GM19238 (cell line): ENCODE measurements around the gene ZNF512B.
"Not testable (repeated sequence)": the region's sequence is repeated elsewhere in the genome, so short reads cannot be mapped to it uniquely, and the experiment has no call there.

ENCODE experiments used
- DNase-seq: peaks from one replicate; pipeline ENCODE4 v3.0.0; 2011; ENCODE audit warnings: low spot score; ENCODE audit not compliant: insufficient read length

ZNF512B gene, protein sequence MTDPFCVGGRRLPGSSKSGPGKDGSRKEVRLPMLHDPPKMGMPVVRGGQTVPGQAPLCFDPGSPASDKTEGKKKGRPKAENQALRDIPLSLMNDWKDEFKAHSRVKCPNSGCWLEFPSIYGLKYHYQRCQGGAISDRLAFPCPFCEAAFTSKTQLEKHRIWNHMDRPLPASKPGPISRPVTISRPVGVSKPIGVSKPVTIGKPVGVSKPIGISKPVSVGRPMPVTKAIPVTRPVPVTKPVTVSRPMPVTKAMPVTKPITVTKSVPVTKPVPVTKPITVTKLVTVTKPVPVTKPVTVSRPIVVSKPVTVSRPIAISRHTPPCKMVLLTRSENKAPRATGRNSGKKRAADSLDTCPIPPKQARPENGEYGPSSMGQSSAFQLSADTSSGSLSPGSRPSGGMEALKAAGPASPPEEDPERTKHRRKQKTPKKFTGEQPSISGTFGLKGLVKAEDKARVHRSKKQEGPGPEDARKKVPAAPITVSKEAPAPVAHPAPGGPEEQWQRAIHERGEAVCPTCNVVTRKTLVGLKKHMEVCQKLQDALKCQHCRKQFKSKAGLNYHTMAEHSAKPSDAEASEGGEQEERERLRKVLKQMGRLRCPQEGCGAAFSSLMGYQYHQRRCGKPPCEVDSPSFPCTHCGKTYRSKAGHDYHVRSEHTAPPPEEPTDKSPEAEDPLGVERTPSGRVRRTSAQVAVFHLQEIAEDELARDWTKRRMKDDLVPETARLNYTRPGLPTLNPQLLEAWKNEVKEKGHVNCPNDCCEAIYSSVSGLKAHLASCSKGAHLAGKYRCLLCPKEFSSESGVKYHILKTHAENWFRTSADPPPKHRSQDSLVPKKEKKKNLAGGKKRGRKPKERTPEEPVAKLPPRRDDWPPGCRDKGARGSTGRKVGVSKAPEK

GRCh38 chr20:63969838-63970713 is at the start of gene ZNF512B:
TSS of gene ZNF512B (minus strand) at chr20:63969930. CDS start at chr20:63967950, 1,980 bp downstream.
- peak; percentile 83 for DNase-seq

- no peak for DNase-seq
Measured at GRCh38 chr20:64015635-64016034, 45.9 kb upstream of the ZNF512B start.

- DNase-seq, result not testable (repeated sequence)
Measured at GRCh38 chr20:64012385-64013154, 42.8 kb upstream of the ZNF512B start.

GRCh38 chr20:64011366-64011779 is 41.6 kb upstream of the ZNF512B start:
- no peak for DNase-seq

DNA sequence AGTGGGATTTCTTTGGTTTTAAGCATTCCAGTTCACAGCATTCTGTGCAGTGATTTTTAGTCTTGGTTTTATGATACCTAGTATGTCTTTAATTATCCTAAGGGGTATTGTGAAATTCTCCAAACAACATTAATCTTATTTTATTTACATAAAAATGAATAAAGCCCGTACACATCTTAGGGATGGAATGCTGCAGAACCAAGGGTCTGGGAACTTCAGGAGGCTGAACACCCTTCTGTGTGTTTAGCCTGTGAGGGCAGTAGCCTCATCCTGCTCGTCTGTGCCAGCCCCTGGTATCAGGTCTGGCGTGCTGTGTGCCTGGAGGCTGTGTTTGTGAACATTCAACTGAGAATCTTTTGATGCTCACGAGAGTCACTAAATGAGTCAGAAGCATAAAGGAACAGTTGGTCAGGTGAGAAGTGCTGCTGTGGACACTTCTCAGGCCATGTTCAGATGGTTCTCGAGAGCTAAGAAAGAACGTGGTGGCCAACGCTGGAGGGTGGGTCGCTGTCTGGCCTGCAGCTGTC is 41.0 kb upstream of the ZNF512B start:
- no peak for DNase-seq

- no peak for DNase-seq
Measured at GRCh38 chr20:64009811-64010387, 40.2 kb upstream of the ZNF512B start.

GRCh38 chr20:64006902-64007301 is 37.2 kb upstream of the ZNF512B start:
- DNase-seq, result no peak

DNA sequence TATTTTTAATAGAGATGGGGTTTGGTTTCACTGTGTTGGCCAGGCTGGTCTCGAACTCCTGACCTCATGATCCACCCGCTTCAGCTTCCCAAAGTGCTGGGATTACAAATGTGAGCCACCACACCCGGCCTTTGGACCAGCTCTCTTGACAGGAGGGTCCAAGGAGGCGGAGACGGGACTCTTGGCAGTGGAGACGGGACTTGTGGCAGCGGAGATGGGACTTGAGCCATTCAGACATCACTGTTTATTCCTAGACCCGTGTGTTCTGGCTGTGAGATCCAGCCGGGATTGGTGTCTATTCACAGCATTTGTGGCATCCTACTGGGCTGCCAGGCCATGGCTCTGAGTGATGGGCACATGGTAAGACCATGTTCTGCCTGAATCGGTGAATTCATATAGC is 36.8 kb upstream of the ZNF512B start:
- DNase-seq, result no peak

DNA sequence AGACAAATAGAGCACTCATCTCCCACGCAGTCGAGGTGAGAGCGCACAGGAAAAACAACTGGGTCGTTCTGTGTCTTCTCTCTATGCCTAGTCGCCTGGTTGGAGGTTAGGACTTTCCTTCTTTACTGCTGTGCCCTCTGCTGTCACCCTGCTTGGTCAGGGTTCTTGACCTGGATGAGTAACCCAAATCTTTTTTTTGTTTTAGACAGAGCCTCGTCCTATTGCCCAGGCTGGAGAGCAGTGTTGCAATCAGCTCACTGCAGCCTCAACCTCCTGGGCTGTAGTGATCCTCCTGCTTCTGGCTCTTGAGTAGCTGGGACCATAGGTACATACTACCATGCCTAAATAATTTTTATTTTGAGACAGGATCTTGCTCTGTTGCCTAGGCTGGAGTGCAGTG is 35.7 kb upstream of the ZNF512B start:
- DNase-seq, result no peak

- no peak for DNase-seq
Measured at GRCh38 chr20:64003960-64004725, 34.4 kb upstream of the ZNF512B start.

DNA sequence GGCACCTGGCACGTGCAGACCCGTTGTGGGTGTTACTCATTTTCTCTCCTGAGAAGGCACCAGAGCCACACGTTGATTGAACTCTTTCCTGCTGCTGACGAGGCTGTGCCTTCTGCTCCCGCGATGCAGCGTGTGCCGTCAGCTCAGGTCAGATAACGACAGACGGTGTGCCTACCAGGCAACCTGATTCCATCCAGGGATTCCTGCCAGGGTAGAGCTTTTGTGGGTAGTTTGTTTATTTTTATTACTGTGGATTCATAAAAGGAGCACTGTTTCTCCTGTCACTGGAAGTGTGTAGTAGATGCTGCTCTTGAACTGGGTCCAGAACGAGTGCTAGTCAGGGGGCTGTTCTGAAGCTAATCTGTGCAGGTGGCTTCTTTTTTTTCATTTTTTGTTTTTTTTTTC is 31.9 kb upstream of the ZNF512B start:
- DNase-seq, result no peak

GRCh38 chr20:64000906-64001305 is 31.2 kb upstream of the ZNF512B start:
- DNase-seq, result no peak

GRCh38 chr20:63982937-63983336 is 13.2 kb upstream of the ZNF512B start:
- DNase-seq, result no peak

DNA sequence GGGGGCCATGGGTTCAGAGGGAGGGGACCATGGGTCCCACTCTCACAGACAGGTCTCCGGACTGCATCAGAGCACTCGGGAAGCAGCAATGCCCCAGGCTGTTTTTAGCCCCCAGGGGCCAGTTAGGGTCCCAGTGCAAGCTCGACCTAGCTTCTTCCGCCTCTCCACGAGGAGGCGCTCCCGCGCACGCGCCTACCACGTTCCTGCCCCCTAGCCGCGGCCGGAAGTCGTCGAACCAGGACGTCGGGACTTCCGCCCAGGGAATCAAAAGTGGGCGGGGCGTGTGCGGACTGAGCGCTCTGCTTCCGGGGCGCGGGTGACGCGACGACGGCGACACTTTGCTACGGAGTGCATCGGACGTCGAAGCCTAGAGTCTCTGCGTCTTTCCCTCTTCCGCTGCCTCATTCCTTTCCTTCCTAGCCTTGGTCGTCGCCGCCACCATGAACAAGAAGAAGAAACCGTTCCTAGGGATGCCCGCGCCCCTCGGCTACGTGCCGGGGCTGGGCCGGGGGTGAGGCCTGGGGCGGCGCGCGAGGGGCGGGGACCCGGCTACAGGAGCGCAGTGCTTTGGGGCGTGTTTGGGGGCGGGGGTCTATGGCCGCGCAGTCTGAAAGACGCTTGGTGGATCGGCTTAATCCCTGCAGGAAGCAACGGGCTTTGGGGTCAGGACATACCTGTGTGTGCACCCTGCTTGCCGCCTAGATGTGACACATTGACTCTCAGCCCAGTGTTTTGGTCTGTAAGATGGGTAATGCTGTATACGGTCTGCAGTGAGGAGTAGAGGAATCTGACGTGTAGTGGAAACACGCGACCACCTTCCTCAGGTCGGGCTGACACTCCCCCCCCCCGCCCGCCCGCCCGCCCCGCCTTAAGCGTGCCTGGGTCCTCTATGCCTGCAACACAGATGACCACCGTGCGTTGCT is 11.3 kb upstream of the ZNF512B start, which contains the start of gene PRPF6:
Gene PRPF6 (plus strand): TSS at position 327 of the 923 bp plus-strand sequence. CDS start 114 bp downstream, at position 441.
- peak; percentile 99 for DNase-seq

GRCh38 chr20:63980317-63980805 is 10.6 kb upstream of the ZNF512B start:
- no peak for DNase-seq

GRCh38 chr20:63979557-63980316 is 10.0 kb upstream of the ZNF512B start, which contains the start of gene SAMD10:
TSS of gene SAMD10 (minus strand) at chr20:63979642. CDS start at chr20:63979467, 175 bp downstream.
- peak; percentile 79 for DNase-seq

DNA sequence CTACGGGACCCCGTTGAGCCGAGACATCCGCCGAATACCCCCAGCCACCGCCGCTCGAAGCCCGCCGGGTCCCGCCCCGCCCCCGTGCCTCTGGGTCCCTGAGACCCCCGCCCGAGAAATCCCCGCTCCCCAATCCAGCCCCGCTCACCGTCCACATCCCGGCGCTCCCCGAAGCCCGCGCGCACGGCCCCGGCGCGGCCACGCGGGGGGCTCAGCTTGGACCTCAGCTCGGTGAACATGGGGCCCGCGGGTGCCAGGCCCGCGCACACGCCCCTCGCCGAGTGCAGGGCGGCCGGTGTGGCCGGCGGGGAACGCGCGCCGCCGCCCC is 9.5 kb upstream of the ZNF512B start:
- DNase-seq, result no peak
